MM.1S (cell line): Measurements from ENCODE around the gene ENPP1.

Experiments used
- CTCF ChIP-seq: fragments of 300-600 bp; sonication (generic); IDR thresholded peaks from 2 replicates; pipeline ENCODE4 v1.5.1; 2016; ENCODE audit warnings: antibody characterized with exemption, low read length, mixed read lengths
- EZH2 ChIP-seq: fragments of 300-600 bp; sonication (generic); optimal IDR thresholded peaks from 2 replicates; pipeline ENCODE3; 2017; ENCODE audit warnings: low read depth, mild to moderate bottlenecking, antibody characterized with exemption, low read length, mixed read lengths
- EZH2phosphoT487 ChIP-seq: fragments of 300-600 bp; sonication (generic); IDR thresholded peaks from 2 replicates; pipeline ENCODE4 v1.6.1; 2018; ENCODE audit warnings: antibody characterized with exemption, low read length

- TF ChIP-seq CTCF (no peak), EZH2 (no peak), EZH2phosphoT487 (no peak)
Measured at GRCh38 chr6:131791476-131791875, 16.3 kb upstream of the ENPP1 start.
